Medulla oblongata (tissue), 1 donor: Measurements from ENCODE around the gene ERV3-1.
"Not testable (repeated sequence)": the region's sequence is repeated elsewhere in the genome, so short reads cannot be mapped to it uniquely, and the experiment has no call there.

ENCODE experiments used
- DNase-seq: peaks from one replicate; pipeline ENCODE4 v3.0.0-alpha.2; 2015; ENCODE audit errors: extremely low spot score

Gene ERV3-1

GRCh38 chr7:64944667-64945502 lies 61.6 kb downstream of the ERV3-1 start:
- DNase-seq = not testable (repeated sequence)
